Measurements from ENCODE around the gene PDLIM4. TPM values are rescaled to one million over a fixed set of nuclear protein-coding genes. Genes with fewer than 3 reads are reported as not detected.

The PDLIM4 gene
- total and polyA plus RNA-seq, 8 donors, result 7.7 to 13.5 (median 10.2) TPM

- Histone ChIP-seq H3K9me3 (no peaks in the 10 kb centered on the region), H3K36me3 (no peaks in the 10 kb centered on the region), H3K27me3 (peaks cover 0 to 29% of the 10 kb centered on the region in 2 donors), H3K4me1 (peaks cover 32 to 39% of the 10 kb centered on the region in 2 donors), H3K27ac (peak overlapping the region; percentile 28 to 77), H3K4me3 (no peak overlapping the region)
- TF ChIP-seq CTCF (IDR thresholded peaks at IDR 0.05), result no peak
- DNase-seq (peak in 2 of 4 donors; percentile 54 to 71), ATAC-seq (peak; percentile 5)
- intact Hi-C loops (cut with DNase I), result no loop called here
These were observed 32.1 kb upstream of the PDLIM4 start for GRCh38 chr5:132225165-132226032.

- no peak for TF ChIP-seq CTCF (IDR thresholded peaks at IDR 0.05)
- DNase-seq (peak in 1 of 4 donors; percentile 45), ATAC-seq (peak; percentile 19)
- Histone ChIP-seq H3K9me3 (no peaks in the 10 kb centered on the region), H3K36me3 (no peaks in the 10 kb centered on the region), H3K4me1 (peaks cover 32 to 39% of the 10 kb centered on the region in 2 donors), H3K27ac (peak overlapping the region; percentile 89 to 96), H3K27me3 (peaks cover 0 to 29% of the 10 kb centered on the region in 2 donors), H3K4me3 (peak overlapping the region; percentile 68 to 70)
- intact Hi-C loops (cut with DNase I), result no loop called here
These were observed 30.8 kb upstream of the PDLIM4 start for GRCh38 chr5:132226516-132227234.

GRCh38 chr5:132227235-132227484, 30.3 kb upstream of the PDLIM4 start:
- TF ChIP-seq CTCF (IDR thresholded peaks at IDR 0.05), result no peak
- ATAC-seq (no peak), DNase-seq (peak in 1 of 4 donors; percentile 73)
- intact Hi-C loops (cut with DNase I), result no loop called here
- Histone ChIP-seq H3K4me1 (peaks cover 29 to 39% of the 10 kb centered on the region in 2 donors), H3K9me3 (no peaks in the 10 kb centered on the region), H3K27ac (peak overlapping the region; percentile 89 to 96), H3K4me3 (peak overlapping the region; percentile 68 to 70), H3K36me3 (no peaks in the 10 kb centered on the region), H3K27me3 (peaks cover 0 to 29% of the 10 kb centered on the region in 2 donors)

- Histone ChIP-seq H3K4me3 (peak within 1 kb of the TSS; percentile 68 to 70), H3K4me1 (peaks cover 28 to 39% of the 10 kb centered on the region in 2 donors), H3K27me3 (peaks cover 0 to 29% of the 10 kb centered on the region in 2 donors), H3K9me3 (no peaks in the 10 kb centered on the region), H3K36me3 (no peaks in the 10 kb centered on the region), H3K27ac (peak within 1 kb of the TSS; percentile 89 to 96)
- intact Hi-C loops (cut with DNase I), result no loop called here
- DNase-seq, result peak; percentile 75 to 96 (median 90)
- TF ChIP-seq CTCF (IDR thresholded peaks at IDR 0.05), result peak in 1 of 2 donors; percentile 44
- peak; percentile 86 for ATAC-seq
These were observed 29.8 kb upstream of the PDLIM4 start, which contains the start of gene P4HA2 for GRCh38 chr5:132227485-132228240. TSS of gene P4HA2 (minus strand) at chr5:132227853. CDS start at chr5:132218626, 9,227 bp downstream.
